GM23338 (cell line): Measurements from ENCODE around the gene ACAD11. TPM values are rescaled to one million over a fixed set of nuclear protein-coding genes. Genes with fewer than 3 reads are reported as not detected.

ENCODE experiments used
- ATAC-seq: fragments of 200-7000 bp; cut with Tn5 transposase; 3 replicates; pipeline ENCODE4 v1.9.1; 2020
- DNase-seq: peaks from one replicate; pipeline ENCODE4 v3.0.0-alpha.2; 2015; ENCODE audit warnings: low spot score
- H2AFZ ChIP-seq: fragments of 200-600 bp; sonication (generic); 2 replicates; pipeline ENCODE4 v1.8.0; 2016; ENCODE audit warnings: antibody characterized with exemption, mild to moderate bottlenecking, moderate library complexity
- H3F3A ChIP-seq: fragments of 200-600 bp; sonication (generic); replicated peaks from 2 replicates; pipeline ENCODE4 v1.8.0; 2017; ENCODE audit warnings: antibody characterized with exemption, mixed run types, low read depth
- H3K27ac ChIP-seq: fragments of 200-600 bp; sonication (generic); 2 replicates; pipeline ENCODE4 v1.6.1; 2016; ENCODE audit warnings: low read depth
- H3K27me3 ChIP-seq: fragments of 200-600 bp; sonication (generic); 2 replicates; pipeline ENCODE4 v1.8.0; 2016; ENCODE audit warnings: mild to moderate bottlenecking, mixed run types, moderate library complexity; ENCODE audit not compliant: insufficient read depth
- H3K36me3 ChIP-seq: fragments of 200-600 bp; sonication (generic); 2 replicates; pipeline ENCODE4 v1.8.0; 2016; ENCODE audit warnings: mild to moderate bottlenecking; ENCODE audit not compliant: insufficient read depth
- H3K4me1 ChIP-seq: fragments of 200-600 bp; sonication (generic); 2 replicates; pipeline ENCODE4 v1.8.0; 2016; ENCODE audit warnings: mild to moderate bottlenecking, moderate library complexity; ENCODE audit not compliant: insufficient read depth
- H3K4me2 ChIP-seq: fragments of 200-600 bp; sonication (generic); 2 replicates; pipeline ENCODE4 v1.7.1; 2017; ENCODE audit warnings: mixed run types
- H3K4me3 ChIP-seq: fragments of 200-600 bp; sonication (generic); 2 replicates; pipeline ENCODE4 v1.6.1; 2016; ENCODE audit warnings: mixed run types
- H3K79me2 ChIP-seq: fragments of 200-600 bp; sonication (generic); replicated peaks from 2 replicates; pipeline ENCODE4 v1.8.0; 2017; ENCODE audit warnings: mild to moderate bottlenecking; ENCODE audit not compliant: insufficient read depth
- H3K9me2 ChIP-seq: fragments of 200-600 bp; sonication (generic); 2 replicates; pipeline ENCODE4 v1.8.0; 2017; ENCODE audit not compliant: insufficient read depth
- H4K20me1 ChIP-seq: fragments of 200-600 bp; sonication (generic); replicated peaks from 2 replicates; pipeline ENCODE4 v1.8.0; 2017; ENCODE audit warnings: mild to moderate bottlenecking; ENCODE audit not compliant: insufficient read depth
- H3K27ac Mint-ChIP-seq: 2 replicates; pipeline ENCODE4 v1.8.0; 2020; ENCODE audit warnings: inconsistent platforms, mild to moderate bottlenecking, moderate library complexity, mixed read lengths
- H3K27me3 Mint-ChIP-seq: 3 replicates; pipeline ENCODE4 v1.8.0; 2022; ENCODE audit warnings: low read depth, mild to moderate bottlenecking, moderate library complexity, mixed read lengths, inconsistent platforms; ENCODE audit not compliant: insufficient read depth, poor library complexity
- H3K36me3 Mint-ChIP-seq: 3 replicates; pipeline ENCODE4 v1.8.0; 2021; ENCODE audit warnings: low read depth, mild to moderate bottlenecking, inconsistent platforms, moderate library complexity, mixed read lengths
- H3K4me1 Mint-ChIP-seq: 3 replicates; pipeline ENCODE4 v1.8.0; 2020; ENCODE audit warnings: mild to moderate bottlenecking, inconsistent platforms, mixed read lengths
- H3K4me3 Mint-ChIP-seq: 3 replicates; pipeline ENCODE4 v1.8.0; 2021; ENCODE audit warnings: moderate library complexity, mild to moderate bottlenecking, inconsistent platforms, mixed read lengths
- H3K9me3 Mint-ChIP-seq: 3 replicates; pipeline ENCODE4 v1.8.0; 2020; ENCODE audit warnings: moderate library complexity, mild to moderate bottlenecking, inconsistent platforms, mixed read lengths
- CREB1 ChIP-seq: fragments of 250-450 bp; sonication (Bioruptor Pico); IDR thresholded peaks from 2 replicates; pipeline ENCODE4 v1.5.0; 2020; ENCODE audit warnings: low read depth, mild to moderate bottlenecking, moderate library complexity
- CTCF ChIP-seq, 2 experiments: fragments of 200-600 bp in 1 of 2; sonication (generic) in 1 of 2; conservative IDR thresholded peaks; 2 replicates each; pipeline versions ENCODE4 v1.5.1 to v1.6.1; 2016 to 2017; ENCODE audit warnings: antibody characterized with exemption in 2 of 2, low read depth in 2 of 2, mild to moderate bottlenecking in 2 of 2, moderate library complexity in 1 of 2
- ETS1 ChIP-seq: IDR thresholded peaks from 2 replicates; pipeline ENCODE4 v1.6.1; 2016; ENCODE audit warnings: antibody characterized with exemption
- EZH2 ChIP-seq: fragments of 200-600 bp; sonication (generic); IDR thresholded peaks from one replicate; pipeline ENCODE4 v1.8.0; 2017; ENCODE audit warnings: antibody characterized with exemption, mild to moderate bottlenecking, low read depth; ENCODE audit not compliant: unreplicated experiment
- EZH2phosphoT487 ChIP-seq: fragments of 200-600 bp; sonication (generic); IDR thresholded peaks from one replicate; pipeline ENCODE4 v1.8.1; 2018; ENCODE audit warnings: antibody characterized with exemption; ENCODE audit not compliant: unreplicated experiment
- JUNB ChIP-seq: IDR thresholded peaks from one replicate; pipeline ENCODE4 v1.6.1; 2016; ENCODE audit warnings: antibody characterized with exemption; ENCODE audit not compliant: unreplicated experiment
- NANOG ChIP-seq: IDR thresholded peaks from 2 replicates; pipeline ENCODE4 v1.6.1; 2016; ENCODE audit warnings: antibody characterized with exemption, borderline replicate concordance
- STAT1 ChIP-seq: IDR thresholded peaks from one replicate; pipeline ENCODE4 v1.6.1; 2016; ENCODE audit warnings: antibody characterized with exemption; ENCODE audit not compliant: unreplicated experiment
- ZNF114 ChIP-seq: fragments of 250-450 bp; sonication (Bioruptor Pico); IDR thresholded peaks from 2 replicates; pipeline ENCODE4 v1.5.0; 2020; ENCODE audit warnings: mild to moderate bottlenecking, moderate library complexity
- ZNF331 ChIP-seq: fragments of 250-450 bp; sonication (Bioruptor Pico); IDR thresholded peaks from 2 replicates; pipeline ENCODE4 v1.5.0; 2020; ENCODE audit warnings: low read depth, mild to moderate bottlenecking, moderate library complexity
- ZNF462 ChIP-seq: fragments of 250-450 bp; sonication (Bioruptor Pico); IDR thresholded peaks from 2 replicates; pipeline ENCODE4 v1.5.0; 2020; ENCODE audit warnings: mild to moderate bottlenecking, moderate library complexity
- polyA plus RNA-seq: library from polyadenylated mRNA; unstranded; fragments of >200 nt; fragmentation: Nextera tagmentation; extraction: Ambion mirVana; gene quantifications from 2 replicates; pipeline ENCODE4 v1.2.1, GENCODE V29; 2016
- total RNA-seq: library from RNA; depleted of rRNA; stranded (reverse); fragments of >200 nt; shearing (Covaris generic); gene quantifications from 2 replicates; pipeline ENCODE4 v1.2.3, GENCODE V29; 2014

ACAD11 gene
- total and polyA plus RNA-seq, 2 experiments from 2014 or later: 11.4 to 17.1 TPM

GRCh38 chr3:132569153-132569552 is 90.5 kb downstream of the ACAD11 start:
- H3K27me3 Mint-ChIP-seq: no peaks in the 10 kb centered on the region
- H3F3A ChIP-seq: no peaks in the 10 kb centered on the region
- H3K4me3 Mint-ChIP-seq: no peak overlapping the region
- no peaks in the 10 kb centered on the region for H3K9me2 ChIP-seq
- no peak for DNase-seq
- H3K79me2 ChIP-seq: no peaks in the 10 kb centered on the region
- peaks cover 11% of the 10 kb centered on the region; the same call in 2 of the 3 replicates for H3K36me3 Mint-ChIP-seq
- H3K4me1 Mint-ChIP-seq: no peaks in the 10 kb centered on the region
- H3K27ac Mint-ChIP-seq: no peak overlapping the region
- no peak overlapping the region for H3K27ac ChIP-seq
- H3K4me3 ChIP-seq: no peak overlapping the region
- TF ChIP-seq EZH2 (no peak), CTCF (conservative IDR thresholded peaks at IDR 0.05; ENCODE audit: low read depth in 2 of 2) (no peak), STAT1 (no peak), JUNB (no peak), ZNF114 (CRISPR knock-in tag) (no peak), ZNF331 (CRISPR knock-in tag) (no peak), ETS1 (no peak)
- no peaks in the 10 kb centered on the region for H3K36me3 ChIP-seq
- peaks cover 4% of the 10 kb centered on the region; the same call in 1 of the 3 replicates for H3K9me3 Mint-ChIP-seq
- no peaks in the 10 kb centered on the region; the same call in 1 of the 2 replicates for H4K20me1 ChIP-seq
- H3K27me3 ChIP-seq: no peaks in the 10 kb centered on the region
- H3K4me2 ChIP-seq: no peak overlapping the region
- ATAC-seq: no peak
- H2AFZ ChIP-seq: no peak overlapping the region
- H3K4me1 ChIP-seq: no peaks in the 10 kb centered on the region

- ATAC-seq: no peak
- Mint-ChIP-seq H3K4me3 (no peak overlapping the region), H3K27me3 (no peaks in the 10 kb centered on the region), H3K4me1 (no peaks in the 10 kb centered on the region), H3K9me3 (peaks cover 4% of the 10 kb centered on the region; the same call in 1 of the 3 replicates), H3K36me3 (peaks cover 11% of the 10 kb centered on the region; the same call in 2 of the 3 replicates), H3K27ac (no peak overlapping the region)
- H3K27ac ChIP-seq: no peak overlapping the region
- DNase-seq: no peak
- H3K9me2 ChIP-seq: no peaks in the 10 kb centered on the region
- no peak overlapping the region for H3K4me3 ChIP-seq
- no peaks in the 10 kb centered on the region for H3F3A ChIP-seq
- no peak overlapping the region for H2AFZ ChIP-seq
- no peaks in the 10 kb centered on the region for H3K4me1 ChIP-seq
- no peaks in the 10 kb centered on the region for H3K79me2 ChIP-seq
- H4K20me1 ChIP-seq: no peaks in the 10 kb centered on the region; the same call in 1 of the 2 replicates
- H3K27me3 ChIP-seq: no peaks in the 10 kb centered on the region
- H3K36me3 ChIP-seq: no peaks in the 10 kb centered on the region
- H3K4me2 ChIP-seq: no peak overlapping the region
- TF ChIP-seq EZH2phosphoT487 (no peak), NANOG (no peak), ZNF331 (CRISPR knock-in tag) (no peak), CTCF (conservative IDR thresholded peaks at IDR 0.05; ENCODE audit: low read depth in 2 of 2) (no peak), CREB1 (CRISPR knock-in tag) (no peak), ZNF462 (CRISPR knock-in tag) (no peak), EZH2 (no peak)
These were observed 91.2 kb downstream of the ACAD11 start for GRCh38 chr3:132568422-132568821.
